ENCODE results near the gene DPH7.
A peak's percentile ranks its signal among the peaks of the same experiment; 100 is the strongest.
"Not testable (repeated sequence)": the region's sequence is repeated elsewhere in the genome, so short reads cannot be mapped to it uniquely, and the experiment has no call there.

The DPH7 gene

DNA sequence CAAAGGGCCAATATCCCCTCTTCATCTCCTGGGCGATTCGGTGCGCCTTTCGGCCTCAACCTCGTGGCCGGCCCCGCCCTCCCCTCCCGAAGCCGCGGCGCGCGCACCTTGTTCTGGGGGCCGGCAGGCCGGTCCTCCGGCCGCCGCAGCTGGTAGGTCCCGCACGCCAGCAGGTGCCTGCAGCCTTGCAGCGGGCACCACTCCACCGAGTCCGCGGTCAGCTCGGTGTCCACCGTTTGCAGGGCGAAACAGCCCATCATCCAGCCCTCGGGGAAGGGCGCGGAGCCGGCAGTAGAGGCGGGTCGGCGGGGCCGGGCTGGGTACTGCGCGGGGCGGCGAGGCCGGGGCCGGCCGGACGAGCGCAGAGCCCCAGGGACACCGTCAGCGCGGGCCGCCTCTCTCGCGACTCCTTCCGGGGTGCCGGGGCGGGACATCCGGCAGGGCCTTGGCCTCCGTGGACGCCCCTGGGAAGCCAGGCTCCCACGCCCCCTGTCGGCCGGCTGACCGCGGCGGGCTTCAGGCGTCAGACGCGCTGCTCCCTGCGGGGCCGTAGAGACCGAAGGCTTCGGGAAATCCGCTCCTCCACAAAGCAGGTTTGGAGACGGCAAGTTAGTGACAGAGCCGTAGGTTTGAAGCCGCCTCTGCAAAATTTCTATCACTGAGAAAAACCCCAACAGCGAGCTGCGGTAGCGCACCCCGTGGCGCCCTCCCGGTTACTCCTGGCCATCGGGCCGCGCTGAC lies at the start of gene DPH7:
Gene DPH7 (minus strand): TSS at position 408 of the 741 bp plus-strand sequence. CDS start 148 bp downstream, at position 260.
- peak; percentile 90 for DNase-seq

- DNase-seq: not testable (repeated sequence)
Measured at GRCh38 chr9:137627406-137627805, 48.7 kb upstream of the DPH7 start.

DNA sequence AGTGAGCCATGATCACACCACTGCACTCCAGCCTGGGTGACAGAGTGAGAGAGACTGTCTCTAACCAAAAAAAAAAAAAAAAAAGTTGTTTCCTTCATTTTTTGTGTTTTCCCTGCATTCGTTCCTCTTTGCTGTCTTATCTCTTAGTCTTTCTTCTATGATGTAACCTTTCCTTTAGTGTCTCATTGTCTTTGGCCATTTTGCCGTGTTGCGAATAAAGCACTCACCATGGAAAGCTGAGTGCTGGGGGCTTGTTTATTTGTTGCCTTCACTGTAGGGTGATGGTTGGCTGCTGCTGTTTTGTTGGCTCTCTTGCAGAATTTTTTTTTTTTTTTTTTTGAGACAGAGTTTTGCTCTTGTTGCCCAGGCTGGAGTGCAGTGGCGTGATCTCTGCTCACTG lies 47.7 kb upstream of the DPH7 start:
- no peak for DNase-seq

GRCh38 chr9:137622211-137622610 lies 43.5 kb upstream of the DPH7 start:
- not testable (repeated sequence) for DNase-seq

DNA sequence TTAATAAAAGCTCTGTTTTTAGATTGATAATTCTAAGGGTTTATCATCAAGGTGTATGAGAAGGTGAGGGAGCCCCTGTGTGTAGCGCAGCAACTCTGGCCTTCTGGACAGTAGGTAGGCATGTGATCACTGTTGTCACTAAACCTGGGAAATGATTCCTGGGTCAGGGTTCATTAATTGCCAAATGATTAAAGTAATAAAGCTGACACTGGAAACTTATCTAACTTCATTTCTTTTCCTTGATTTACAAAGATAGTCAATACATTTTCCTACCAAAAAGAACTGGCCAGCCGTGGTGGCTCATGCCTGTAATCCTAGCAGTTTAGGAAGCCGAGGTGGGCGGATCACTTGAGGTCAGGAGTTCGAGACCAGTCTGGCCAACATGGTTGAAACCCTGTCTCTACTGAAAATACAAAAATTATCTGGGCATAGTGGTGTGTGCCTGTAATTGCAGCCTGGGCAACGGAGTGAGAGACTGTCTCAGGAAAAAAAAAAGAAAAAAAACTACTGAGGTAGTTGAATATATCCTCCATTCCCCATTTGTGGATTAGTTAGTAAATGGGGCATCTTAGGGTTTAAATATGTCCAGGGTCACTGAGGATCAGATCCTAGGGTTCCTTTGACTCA lies 42.5 kb upstream of the DPH7 start:
- no peak for DNase-seq

DNA sequence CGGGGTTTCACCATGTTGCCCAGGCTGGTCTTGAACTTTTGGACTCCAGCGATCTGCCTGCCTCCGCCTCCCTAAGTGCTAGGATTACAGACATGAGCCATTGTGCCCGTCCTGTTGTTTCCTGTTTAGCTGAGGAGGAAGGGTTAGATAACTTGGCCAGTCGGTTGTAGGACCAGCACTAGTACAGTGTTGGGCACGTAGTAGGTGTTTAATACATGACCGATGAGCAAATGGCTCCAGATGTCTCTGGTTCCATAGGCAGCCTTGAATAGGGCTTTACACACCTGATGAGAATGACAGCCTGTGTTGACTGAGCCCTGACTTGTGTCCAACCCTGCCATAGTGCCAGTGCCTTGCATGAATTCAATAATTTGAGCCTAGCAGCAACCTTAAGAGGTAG lies 41.9 kb upstream of the DPH7 start:
- no peak for DNase-seq

- DNase-seq: no peak
Measured at GRCh38 chr9:137620048-137620405, 41.3 kb upstream of the DPH7 start.

- no peak for DNase-seq
Measured at GRCh38 chr9:137619240-137620047, 40.7 kb upstream of the DPH7 start.

DNA sequence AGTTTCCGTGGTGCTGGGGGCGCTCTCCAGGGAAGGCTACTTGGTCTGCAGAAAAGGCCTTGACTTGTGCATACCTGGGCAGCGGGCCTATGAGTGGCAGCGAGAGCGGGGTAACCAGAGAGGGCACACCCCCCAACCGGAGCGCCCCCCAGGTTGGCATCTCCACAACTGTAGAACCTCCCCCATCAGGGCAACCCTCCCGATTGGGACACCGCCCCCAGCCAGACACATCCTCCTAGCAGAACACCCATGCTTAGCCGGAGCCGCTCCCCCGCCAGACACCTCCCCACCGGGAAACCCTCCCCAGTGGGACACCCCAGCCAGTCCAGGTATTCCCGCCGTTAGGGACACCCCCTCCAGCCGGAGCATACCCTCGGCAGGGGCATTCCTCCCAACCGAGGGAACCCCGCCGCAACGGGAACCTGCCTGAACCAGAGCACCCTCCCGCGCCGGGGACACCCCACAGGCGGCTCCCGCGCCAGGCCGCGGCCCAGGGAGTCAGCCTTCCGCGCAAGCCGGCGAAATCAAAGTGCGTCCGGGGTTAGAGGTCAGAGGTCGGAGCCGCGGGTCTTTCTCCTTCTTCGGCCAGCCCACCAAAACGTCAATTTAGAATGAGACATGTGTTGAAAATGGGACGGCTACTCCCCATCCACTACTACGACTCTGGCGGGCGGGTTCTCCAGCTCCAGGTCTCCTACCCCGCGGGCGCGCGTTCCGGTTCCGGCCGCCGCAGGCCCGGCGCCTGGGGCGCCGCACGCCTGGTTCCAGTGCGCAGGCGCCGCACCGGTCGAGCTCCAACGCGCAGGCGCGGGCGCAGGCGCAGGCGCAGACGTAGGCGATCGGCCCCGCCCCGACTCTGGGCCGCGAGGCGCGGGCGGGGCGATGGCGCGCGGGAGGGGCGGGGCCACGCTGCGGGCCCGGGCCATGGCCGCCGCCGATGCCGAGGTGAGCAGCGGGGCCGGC lies 39.7 kb upstream of the DPH7 start, which contains the start of gene EHMT1:
Gene EHMT1 (plus strand): TSS at position 901 of the 963 bp plus-strand sequence. CDS start 24 bp downstream, at position 925.
- DNase-seq: peak; percentile 76

- no peak for DNase-seq
Measured at GRCh38 chr9:137615387-137615871, 36.7 kb upstream of the DPH7 start.

DNA sequence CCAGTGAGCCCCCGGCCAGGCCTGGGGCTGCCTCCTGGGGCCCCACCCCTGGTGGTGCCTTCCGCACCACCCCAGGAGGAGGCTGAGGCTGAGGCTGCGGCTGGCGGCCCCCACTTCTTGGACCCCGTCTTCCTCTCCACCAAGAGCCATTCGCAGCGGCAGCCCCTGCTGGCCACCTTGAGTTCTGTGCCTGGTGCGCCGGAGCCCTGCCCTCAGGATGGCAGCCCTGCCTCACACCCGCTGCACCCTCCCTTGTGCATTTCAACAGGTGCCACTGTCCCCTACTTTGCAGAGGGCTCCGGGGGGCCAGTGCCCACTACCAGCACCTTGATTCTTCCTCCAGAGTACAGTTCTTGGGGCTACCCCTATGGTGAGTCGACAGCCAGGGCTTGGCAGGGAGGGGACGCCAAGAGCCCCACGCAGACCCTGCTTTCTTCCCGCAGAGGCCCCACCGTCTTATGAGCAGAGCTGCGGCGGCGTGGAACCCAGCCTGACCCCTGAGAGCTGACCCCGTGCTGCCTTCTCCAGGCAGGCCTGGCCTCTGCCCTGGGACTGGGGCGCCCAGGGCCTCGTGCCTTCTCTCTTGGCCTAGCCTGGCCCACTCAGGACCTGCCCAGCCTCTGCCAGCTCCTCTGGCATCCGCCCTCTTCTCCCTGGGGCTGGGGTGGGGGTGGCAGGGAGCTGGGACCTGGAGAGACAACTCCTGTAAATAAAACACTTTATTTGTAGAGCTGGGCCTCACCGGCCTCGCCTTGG lies 36.1 kb upstream of the DPH7 start:
- DNase-seq: no peak

GRCh38 chr9:137613738-137614523 lies 35.2 kb upstream of the DPH7 start:
- DNase-seq: no peak

DNA sequence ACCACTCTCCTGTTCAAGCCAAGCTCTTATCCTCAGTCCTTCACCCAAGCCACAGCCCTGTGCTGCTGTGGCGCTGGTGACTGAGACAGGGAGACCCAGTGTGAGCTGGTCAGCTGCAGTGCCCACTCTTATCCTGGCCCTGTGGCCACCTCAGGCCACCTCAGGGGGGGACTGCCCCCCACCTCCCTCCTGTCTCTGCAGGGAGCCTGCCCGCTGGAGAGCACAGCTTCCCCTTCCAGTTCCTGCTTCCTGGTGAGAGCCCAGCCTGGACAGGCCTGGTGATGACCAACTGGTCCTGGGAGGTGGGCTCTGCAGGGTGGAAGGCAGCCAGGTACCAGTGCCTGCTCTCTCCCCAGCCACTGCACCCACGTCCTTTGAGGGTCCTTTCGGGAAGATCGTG lies 34.5 kb upstream of the DPH7 start:
- DNase-seq: no peak

DNA sequence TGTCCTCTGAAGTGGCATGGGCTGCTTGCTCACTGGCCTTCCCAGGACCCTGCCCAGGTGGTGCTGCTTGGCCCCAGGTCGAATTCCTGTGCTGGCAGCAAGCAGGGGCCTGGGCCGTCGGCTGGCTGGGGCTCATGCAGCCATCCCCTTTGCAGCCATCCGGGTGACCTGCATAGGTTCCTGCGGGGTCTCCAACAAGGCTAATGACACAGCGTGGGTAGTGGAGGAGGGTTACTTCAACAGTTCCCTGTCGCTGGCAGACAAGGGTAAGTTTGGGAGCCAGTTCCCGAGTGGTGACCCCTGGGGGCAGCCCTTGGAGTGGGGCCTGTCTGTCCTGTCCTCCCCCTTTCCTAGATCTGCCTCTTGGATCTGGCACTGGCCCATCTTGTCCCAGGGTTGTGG lies 34.0 kb upstream of the DPH7 start:
- DNase-seq: no peak

- peak; percentile 73 for DNase-seq
Measured at GRCh38 chr9:137611623-137612609, 33.2 kb upstream of the DPH7 start.

DNA sequence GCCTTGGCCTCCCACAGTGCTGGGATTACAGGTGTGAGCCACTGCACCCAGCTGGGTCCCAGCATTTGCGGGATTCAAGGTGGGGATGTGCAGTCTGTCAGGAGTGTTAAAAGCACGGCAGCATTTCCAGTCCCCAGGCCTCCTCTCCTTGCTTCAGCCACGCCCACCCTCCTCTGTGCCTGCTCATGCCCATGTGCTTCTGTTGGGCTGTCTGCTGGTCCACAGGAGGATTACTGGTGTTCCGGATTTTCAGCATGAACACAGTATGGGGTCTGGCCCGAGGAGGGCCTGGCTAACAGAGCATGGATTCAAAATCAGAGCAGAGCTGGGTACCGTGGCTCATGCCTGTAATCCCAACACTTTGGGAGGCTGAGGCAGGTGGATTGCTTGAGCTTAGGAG lies 32.2 kb upstream of the DPH7 start:
- no peak for DNase-seq

DNA sequence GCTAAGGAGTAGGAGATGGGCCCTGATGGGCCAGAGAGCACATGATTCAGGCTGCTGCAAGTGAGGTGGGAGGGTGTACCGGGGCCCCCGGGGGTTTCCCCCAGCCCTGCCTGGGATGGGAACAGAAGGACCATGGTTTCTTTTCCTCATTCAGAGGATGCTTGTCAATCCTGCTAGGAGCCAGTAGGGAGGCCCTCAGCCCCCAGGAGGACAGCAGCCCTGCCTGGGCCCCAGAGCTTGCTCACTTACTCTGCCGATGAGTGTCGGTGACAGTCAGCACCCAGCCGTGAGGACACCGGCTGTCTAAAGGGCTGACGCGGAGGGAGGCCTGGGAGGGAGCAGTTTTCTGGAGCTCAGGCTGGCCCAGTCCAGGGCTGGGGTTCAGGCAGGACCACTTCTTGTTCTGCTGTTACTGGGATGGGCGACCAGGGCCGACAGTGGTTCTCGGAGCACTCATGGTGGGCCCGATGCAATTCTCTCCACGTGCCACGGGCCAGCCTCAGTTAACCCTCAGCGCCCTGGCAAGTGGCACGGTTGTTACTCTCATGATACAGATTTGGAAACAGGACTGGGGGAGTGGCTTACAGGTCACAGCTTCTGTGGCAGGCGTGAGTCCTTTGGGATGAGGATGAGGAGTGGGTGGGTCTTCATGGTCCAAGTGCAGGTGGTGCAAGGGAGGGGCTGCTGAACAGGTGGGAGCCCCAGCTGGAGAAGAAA lies 28.6 kb upstream of the DPH7 start:
- DNase-seq: no peak

DNA sequence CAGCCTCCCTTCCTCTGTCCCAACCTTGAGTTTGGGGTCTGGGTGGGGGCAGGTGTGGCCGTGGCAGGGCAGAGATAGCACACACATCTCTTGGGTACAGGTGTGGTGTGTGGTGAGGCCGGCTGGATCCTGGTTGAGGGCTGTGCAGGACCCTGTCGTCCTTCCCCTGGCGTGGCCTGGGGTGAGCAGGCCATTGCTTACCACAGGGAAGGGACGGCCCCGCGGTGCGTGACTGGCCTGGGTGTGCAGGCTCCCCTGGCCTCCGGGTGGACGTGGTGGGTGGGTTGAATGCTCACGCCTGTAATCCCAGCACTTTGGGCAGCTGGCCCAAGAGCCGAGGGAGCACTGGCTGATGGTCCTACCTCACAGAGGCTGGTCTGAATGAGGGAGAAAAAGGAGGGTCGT lies 28.0 kb upstream of the DPH7 start:
- no peak for DNase-seq

All from NCI-H2029 (cell line).